ENCODE measurements around the gene ZNF512. TPM values are rescaled to one million over a fixed set of nuclear protein-coding genes. Genes with fewer than 3 reads are reported as not detected.

Gene ZNF512
- total and polyA plus RNA-seq, 2 of the 13 experiments (the other 11 are each of a cell fraction or from before 2014, with no cell fraction given) = 29.8 to 31.0 TPM

DNA sequence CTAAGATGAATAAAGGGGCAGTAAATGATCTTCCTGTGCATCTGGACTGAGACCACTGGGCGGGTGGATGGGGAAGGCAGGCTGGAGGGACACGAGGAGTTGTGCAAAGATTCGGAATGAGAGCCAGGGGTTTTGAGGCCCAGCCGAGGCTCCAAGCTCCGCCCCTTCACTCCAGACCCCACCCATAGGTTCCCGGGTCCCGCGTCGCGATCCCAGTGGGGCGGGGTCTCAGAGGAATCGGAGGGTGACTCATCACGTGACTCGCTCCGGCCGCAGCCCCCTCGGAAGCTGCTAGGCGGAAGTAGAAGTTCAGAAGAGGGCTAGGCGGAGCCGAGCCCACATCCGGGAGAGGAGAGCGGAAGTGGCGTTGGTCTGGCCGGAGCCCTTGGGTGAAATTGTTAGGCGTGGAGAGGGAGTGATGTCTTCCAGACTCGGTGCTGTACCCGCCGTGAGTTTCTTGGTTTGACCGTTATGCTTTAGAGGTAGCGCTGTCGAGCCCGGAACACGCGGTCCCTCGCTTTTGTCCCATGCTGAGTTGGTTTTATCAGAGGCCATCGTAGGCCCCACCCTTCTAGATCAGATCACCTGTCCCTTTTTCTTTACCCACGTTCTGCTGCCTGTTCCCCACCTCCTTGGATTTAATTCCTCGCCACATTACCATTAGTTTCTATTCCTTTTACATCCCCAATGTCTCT, at the start of gene ZNF512 (continued):
- TF ChIP-seq MATR3 (CRISPR knock-in tag; IDR thresholded peaks at IDR 0.05) (no peak), GATAD1 (CRISPR knock-in tag; IDR thresholded peaks at IDR 0.05) (peak; percentile 88), HNF4A (CRISPR knock-in tag; IDR thresholded peaks at IDR 0.05) (peak; percentile 11; the same call in 1 of the 2 replicates), RARA (CRISPR knock-in tag; IDR thresholded peaks at IDR 0.05) (peak; percentile 33; the same call in 1 of the 2 replicates), ZNF3 (CRISPR knock-in tag; IDR thresholded peaks at IDR 0.05) (no peak), RAD51 (IDR thresholded peaks at IDR 0.05; ENCODE audit: borderline replicate concordance) (peak; percentile 99), DNMT3B (CRISPR knock-in tag; conservative IDR thresholded peaks at IDR 0.05) (peak; percentile 90; the same call in 1 of the 2 replicates), ZNF878 (CRISPR knock-in tag; IDR thresholded peaks at IDR 0.05) (0 out of 2 replicates have a peak, but pooled peaks have one; percentile 19), ZFY (CRISPR knock-in tag; IDR thresholded peaks at IDR 0.05) (peak; percentile 94), ZBTB8A (CRISPR knock-in tag; IDR thresholded peaks at IDR 0.05; ENCODE audit: borderline replicate concordance, low read depth) (no peak), PLRG1 (conservative IDR thresholded peaks at IDR 0.05) (no peak), TBP (CRISPR knock-in tag; IDR thresholded peaks at IDR 0.05) (no peak), ZNF737 (CRISPR knock-in tag; IDR thresholded peaks at IDR 0.05; ENCODE audit: borderline replicate concordance) (no peak), TSC22D2 (CRISPR knock-in tag; IDR thresholded peaks at IDR 0.05; ENCODE audit: borderline replicate concordance) (no peak)
- TF ChIP-seq, protein P1, sequence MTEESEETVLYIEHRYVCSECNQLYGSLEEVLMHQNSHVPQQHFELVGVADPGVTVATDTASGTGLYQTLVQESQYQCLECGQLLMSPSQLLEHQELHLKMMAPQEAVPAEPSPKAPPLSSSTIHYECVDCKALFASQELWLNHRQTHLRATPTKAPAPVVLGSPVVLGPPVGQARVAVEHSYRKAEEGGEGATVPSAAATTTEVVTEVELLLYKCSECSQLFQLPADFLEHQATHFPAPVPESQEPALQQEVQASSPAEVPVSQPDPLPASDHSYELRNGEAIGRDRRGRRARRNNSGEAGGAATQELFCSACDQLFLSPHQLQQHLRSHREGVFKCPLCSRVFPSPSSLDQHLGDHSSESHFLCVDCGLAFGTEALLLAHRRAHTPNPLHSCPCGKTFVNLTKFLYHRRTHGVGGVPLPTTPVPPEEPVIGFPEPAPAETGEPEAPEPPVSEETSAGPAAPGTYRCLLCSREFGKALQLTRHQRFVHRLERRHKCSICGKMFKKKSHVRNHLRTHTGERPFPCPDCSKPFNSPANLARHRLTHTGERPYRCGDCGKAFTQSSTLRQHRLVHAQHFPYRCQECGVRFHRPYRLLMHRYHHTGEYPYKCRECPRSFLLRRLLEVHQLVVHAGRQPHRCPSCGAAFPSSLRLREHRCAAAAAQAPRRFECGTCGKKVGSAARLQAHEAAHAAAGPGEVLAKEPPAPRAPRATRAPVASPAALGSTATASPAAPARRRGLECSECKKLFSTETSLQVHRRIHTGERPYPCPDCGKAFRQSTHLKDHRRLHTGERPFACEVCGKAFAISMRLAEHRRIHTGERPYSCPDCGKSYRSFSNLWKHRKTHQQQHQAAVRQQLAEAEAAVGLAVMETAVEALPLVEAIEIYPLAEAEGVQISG (CRISPR knock-in tag; IDR thresholded peaks at IDR 0.05) = peak; percentile 93
- TF ChIP-seq, protein P2, sequence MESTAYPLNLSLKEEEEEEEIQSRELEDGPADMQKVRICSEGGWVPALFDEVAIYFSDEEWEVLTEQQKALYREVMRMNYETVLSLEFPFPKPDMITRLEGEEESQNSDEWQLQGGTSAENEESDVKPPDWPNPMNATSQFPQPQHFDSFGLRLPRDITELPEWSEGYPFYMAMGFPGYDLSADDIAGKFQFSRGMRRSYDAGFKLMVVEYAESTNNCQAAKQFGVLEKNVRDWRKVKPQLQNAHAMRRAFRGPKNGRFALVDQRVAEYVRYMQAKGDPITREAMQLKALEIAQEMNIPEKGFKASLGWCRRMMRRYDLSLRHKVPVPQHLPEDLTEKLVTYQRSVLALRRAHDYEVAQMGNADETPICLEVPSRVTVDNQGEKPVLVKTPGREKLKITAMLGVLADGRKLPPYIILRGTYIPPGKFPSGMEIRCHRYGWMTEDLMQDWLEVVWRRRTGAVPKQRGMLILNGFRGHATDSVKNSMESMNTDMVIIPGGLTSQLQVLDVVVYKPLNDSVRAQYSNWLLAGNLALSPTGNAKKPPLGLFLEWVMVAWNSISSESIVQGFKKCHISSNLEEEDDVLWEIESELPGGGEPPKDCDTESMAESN (CRISPR knock-in tag; conservative IDR thresholded peaks at IDR 0.05) = peak; percentile 46; the same call in 1 of the 2 replicates
- TF ChIP-seq, protein P3, sequence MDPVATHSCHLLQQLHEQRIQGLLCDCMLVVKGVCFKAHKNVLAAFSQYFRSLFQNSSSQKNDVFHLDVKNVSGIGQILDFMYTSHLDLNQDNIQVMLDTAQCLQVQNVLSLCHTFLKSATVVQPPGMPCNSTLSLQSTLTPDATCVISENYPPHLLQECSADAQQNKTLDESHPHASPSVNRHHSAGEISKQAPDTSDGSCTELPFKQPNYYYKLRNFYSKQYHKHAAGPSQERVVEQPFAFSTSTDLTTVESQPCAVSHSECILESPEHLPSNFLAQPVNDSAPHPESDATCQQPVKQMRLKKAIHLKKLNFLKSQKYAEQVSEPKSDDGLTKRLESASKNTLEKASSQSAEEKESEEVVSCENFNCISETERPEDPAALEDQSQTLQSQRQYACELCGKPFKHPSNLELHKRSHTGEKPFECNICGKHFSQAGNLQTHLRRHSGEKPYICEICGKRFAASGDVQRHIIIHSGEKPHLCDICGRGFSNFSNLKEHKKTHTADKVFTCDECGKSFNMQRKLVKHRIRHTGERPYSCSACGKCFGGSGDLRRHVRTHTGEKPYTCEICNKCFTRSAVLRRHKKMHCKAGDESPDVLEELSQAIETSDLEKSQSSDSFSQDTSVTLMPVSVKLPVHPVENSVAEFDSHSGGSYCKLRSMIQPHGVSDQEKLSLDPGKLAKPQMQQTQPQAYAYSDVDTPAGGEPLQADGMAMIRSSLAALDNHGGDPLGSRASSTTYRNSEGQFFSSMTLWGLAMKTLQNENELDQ (CRISPR knock-in tag; IDR thresholded peaks at IDR 0.05; ENCODE audit: borderline replicate concordance) = no peak; the same call in 1 of the 2 replicates
- TF ChIP-seq, protein P4, sequence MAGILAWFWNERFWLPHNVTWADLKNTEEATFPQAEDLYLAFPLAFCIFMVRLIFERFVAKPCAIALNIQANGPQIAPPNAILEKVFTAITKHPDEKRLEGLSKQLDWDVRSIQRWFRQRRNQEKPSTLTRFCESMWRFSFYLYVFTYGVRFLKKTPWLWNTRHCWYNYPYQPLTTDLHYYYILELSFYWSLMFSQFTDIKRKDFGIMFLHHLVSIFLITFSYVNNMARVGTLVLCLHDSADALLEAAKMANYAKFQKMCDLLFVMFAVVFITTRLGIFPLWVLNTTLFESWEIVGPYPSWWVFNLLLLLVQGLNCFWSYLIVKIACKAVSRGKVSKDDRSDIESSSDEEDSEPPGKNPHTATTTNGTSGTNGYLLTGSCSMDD (CRISPR knock-in tag; IDR thresholded peaks at IDR 0.05) = no peak
- TF ChIP-seq, protein P5, sequence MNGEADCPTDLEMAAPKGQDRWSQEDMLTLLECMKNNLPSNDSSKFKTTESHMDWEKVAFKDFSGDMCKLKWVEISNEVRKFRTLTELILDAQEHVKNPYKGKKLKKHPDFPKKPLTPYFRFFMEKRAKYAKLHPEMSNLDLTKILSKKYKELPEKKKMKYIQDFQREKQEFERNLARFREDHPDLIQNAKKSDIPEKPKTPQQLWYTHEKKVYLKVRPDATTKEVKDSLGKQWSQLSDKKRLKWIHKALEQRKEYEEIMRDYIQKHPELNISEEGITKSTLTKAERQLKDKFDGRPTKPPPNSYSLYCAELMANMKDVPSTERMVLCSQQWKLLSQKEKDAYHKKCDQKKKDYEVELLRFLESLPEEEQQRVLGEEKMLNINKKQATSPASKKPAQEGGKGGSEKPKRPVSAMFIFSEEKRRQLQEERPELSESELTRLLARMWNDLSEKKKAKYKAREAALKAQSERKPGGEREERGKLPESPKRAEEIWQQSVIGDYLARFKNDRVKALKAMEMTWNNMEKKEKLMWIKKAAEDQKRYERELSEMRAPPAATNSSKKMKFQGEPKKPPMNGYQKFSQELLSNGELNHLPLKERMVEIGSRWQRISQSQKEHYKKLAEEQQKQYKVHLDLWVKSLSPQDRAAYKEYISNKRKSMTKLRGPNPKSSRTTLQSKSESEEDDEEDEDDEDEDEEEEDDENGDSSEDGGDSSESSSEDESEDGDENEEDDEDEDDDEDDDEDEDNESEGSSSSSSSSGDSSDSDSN (CRISPR knock-in tag; IDR thresholded peaks at IDR 0.05) = peak; percentile 52; the same call in 1 of the 2 replicates
